Endometrial microvascular endothelial cells (primary cell): Measurements from ENCODE around the gene ADAMTSL5. TPM values are rescaled to one million over a fixed set of nuclear protein-coding genes. Genes with fewer than 3 reads are reported as not detected.

Source experiments
- in situ Hi-C: cut with HindIII; loops from 2 replicates; pipeline ENCODE4 v1.10.0; 2017; ENCODE audit warnings: low sequenced_read_pairs, low pct_unique_long_range_greater_than_20kb; ENCODE audit errors: inconsistent ontology term
- total RNA-seq: library from RNA; depleted of rRNA; stranded (reverse); fragments of >200 nt; gene quantifications from one replicate; pipeline ENCODE4 v1.2.3, GENCODE V29; 2015; ENCODE audit errors: inconsistent ontology term

The ADAMTSL5 gene
- total RNA-seq, 1 donor from 2014 or later: not detected

- in situ Hi-C loops: no loop called here
Measured at GRCh38 chr19:1457892-1458291, 54.9 kb downstream of the ADAMTSL5 start.

DNA sequence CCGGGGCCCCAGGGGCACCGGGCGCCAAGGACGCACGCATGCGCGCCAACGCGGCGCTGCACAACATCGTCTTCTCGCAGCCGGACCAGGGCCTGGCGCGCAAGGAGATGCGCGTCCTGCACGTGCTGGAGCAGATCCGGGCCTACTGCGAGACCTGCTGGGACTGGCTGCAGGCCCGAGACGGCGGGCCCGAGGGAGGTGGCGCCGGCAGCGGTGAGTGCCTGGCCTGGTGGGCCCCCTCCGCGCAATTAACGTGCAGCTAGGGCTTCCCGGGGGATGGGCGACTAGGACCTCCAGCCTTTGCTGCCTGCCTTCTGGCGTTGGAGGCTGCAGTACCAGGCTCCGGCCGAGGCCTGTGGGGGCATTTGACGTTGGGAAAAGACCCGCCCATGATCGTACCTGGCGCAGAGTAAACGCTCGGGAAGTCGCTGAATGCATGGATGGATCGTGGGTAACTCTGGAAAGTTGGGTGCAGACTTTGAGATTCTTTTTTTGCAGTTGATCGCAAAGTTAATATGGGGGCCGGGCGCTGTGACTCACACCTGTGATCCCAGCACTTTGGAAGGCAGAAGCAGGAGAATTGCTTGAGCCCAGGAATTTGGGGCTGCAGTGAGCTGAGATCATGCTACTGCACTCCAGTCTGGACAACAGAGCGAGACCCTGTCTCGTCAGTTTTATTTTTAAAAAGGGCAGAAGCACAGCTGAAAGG is 55.6 kb downstream of the ADAMTSL5 start:
- in situ Hi-C loops: no loop called here

- in situ Hi-C loops: no loop called here
Measured at GRCh38 chr19:1456121-1456900, 56.5 kb downstream of the ADAMTSL5 start.

DNA sequence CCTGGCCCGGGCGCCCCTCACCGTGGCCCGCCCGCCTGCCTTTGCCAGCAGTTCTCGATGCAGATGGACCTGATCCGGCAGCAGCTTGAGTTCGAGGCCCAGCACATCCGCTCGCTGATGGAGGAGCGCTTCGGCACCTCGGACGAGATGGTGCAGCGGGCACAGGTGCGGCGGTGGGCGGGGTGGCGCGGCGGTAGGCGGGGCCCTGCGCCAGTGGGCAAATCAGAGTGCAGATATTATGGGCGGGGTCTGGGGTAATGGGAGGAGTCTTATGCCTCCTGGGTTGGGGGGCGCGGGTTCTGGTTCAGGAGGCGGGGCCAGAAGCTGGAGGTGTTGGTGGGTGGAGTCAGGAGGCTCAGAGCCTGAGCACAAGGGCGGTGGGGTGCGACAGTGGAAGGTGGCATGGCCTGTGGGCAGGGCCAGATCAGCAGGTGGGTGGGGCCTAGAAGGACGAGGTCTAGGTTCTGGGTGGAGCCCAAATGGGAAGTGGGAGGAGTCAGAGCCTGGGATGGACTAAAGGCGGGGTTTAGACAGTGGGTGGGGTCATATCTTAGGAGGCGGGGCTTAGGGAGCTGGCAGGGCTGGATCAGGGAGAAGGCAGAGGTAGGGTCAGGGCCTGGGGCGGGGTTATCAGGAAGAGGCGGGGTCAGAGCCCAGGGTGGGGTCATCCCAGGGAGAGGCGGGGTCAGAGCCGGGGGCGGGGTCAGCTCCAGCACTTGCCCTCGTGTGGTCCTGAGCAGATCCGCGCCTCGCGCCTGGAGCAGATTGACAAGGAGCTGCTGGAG is 57.3 kb downstream of the ADAMTSL5 start:
- in situ Hi-C loops: no loop called here

Other genes starting within 250 kb of the ADAMTSL5 start
- gene CIRBP, start 243.7 kb downstream of the ADAMTSL5 start, total RNA-seq: 235 TPM
- 83.3 TPM for gene FAM174C, start 237.5 kb downstream of the ADAMTSL5 start, total RNA-seq
- gene EFNA2, start 227.1 kb downstream of the ADAMTSL5 start, total RNA-seq: not detected
- 113 TPM for gene NDUFS7, start 129.1 kb downstream of the ADAMTSL5 start, total RNA-seq
- 5.3 TPM for gene GAMT, start 111.5 kb downstream of the ADAMTSL5 start, total RNA-seq
- gene DAZAP1, start 105.4 kb downstream of the ADAMTSL5 start, total RNA-seq: 83.8 TPM
- gene RPS15, start 74.6 kb downstream of the ADAMTSL5 start, total RNA-seq: 3,355 TPM
- gene APC2, start 62.9 kb downstream of the ADAMTSL5 start, total RNA-seq: not detected
- gene C19orf25, start 33.8 kb downstream of the ADAMTSL5 start, total RNA-seq: 28.2 TPM
- gene PCSK4, start 22.7 kb downstream of the ADAMTSL5 start, total RNA-seq: not detected
- 1.9 TPM for gene REEP6, start 21.8 kb downstream of the ADAMTSL5 start, total RNA-seq
- gene PLK5, start 11.1 kb upstream of the ADAMTSL5 start, total RNA-seq: not detected
- 41.4 TPM for gene MEX3D, start 55.3 kb upstream of the ADAMTSL5 start, total RNA-seq
- 120 TPM for gene MBD3, start 79.8 kb upstream of the ADAMTSL5 start, total RNA-seq
- 46.6 TPM for gene UQCR11, start 92.4 kb upstream of the ADAMTSL5 start, total RNA-seq
- 124 TPM for gene TCF3, start 139.6 kb upstream of the ADAMTSL5 start, total RNA-seq
- gene ONECUT3, start 240.5 kb upstream of the ADAMTSL5 start, total RNA-seq: not detected